Measurements from ENCODE around the gene ZNF212.

Gene ZNF212

DNA sequence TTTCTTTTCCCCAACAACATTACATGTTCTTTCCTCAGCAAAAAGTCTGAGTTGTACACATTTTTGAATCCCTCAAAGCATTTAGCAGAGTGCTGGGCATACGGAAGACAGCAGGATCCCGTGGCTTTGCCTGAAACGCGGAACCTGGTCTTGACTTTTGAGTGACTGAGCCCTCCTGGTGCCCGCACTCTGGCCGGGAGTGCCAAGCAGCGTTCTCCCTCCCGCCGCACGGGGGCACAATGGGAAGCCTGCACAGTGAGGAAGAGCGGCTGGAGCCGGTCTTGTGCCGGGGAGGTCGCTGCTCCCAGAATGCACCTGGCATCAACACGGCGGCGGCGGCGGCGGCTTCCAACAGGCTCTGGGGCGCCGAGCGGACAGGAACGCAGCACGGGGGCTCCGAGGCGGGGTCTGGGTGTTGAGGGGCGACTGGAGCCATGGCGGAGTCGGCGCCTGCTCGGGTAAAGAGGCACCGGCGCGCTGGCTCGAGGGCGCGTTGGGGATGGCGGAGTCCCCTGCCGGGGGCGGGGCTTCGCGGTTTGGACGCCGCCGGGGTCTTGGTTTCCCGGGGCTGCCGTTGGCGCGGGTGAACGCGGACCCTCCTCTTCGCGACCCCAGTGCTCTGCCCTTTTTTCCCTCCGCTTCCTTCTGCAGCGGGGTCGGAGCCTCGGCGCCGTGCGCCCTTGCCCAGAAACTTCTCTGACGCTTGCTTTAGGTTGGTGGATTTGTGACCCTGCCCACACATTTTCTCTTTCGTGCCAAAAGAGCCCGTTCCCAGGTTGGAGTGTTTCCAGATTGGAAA, at the start of gene ZNF212:
ZNF212 (plus strand) TSS at position 307 of the 799 bp plus-strand sequence; CDS start at position 435, 128 bp downstream.
- DNase-seq = peak; percentile 63

GRCh38 chr7:149191851-149192250, 47.6 kb upstream of the ZNF212 start:
- DNase-seq = no peak

DNA sequence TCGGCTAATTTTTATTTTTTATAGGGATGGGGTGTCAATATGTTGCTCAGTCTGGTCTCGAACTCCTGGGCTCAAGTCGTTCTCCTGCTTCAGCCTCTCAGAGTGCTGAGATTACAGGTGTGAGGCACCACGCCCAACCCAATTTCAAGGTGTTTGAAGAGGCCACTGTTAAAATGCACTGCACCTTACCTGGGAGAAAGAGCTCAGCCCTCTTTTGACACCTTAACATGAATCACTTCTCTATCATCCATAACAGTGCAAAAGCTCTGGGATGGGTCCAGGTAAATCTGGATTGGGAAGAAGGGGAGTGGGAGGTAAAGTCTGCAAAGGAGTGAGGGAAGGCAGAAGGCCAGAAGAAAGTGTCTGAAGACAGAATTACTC, 44.7 kb upstream of the ZNF212 start:
- DNase-seq = no peak

DNA sequence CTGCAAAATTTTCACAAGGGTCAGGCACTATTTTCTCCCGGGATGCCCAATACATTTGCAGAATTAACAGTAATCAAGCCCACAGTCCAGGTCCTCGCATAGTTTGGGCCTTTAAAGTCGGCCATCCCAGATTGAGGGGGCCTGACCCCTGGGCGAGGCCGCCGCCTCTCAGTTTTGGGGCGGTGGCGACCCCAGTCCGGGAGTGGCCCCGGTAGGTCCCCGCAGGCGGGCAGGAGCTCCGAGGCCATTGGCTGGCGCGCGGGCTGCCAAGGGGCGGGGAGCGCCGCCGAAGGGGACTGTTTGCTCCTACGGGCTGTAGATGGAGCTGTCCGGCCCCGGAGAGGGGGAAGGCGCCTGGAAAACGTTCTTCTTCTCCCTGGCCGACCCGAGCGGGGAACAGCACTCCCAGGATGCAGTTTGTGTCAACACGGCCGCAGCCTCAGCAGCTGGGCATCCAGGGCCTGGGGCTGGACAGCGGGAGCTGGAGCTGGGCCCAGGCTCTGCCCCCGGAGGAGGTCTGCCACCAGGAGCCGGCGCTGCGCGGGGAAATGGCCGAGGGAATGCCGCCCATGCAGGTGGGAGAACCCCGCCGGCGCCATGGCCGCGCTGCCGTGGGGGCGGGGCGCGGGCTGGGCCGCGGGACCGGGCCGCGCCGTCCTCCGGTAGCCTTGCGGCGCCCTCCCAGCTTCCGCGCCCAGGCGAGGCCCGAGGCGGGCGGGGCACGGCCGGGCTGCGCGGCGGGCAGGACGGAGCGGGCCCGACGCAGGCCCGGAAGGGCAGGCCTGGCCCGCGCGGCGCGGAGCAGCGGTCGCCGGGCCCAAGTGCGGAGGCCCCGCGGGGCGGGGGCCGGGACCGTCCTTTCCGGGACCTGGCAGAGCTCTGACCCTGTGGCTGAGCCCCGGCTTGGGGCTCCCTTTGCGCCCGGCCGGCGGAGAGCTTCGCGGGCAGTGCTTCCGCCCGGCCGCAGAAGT, 44.0 kb upstream of the ZNF212 start, which contains the start of gene ZNF282:
ZNF282 (plus strand) TSS at position 367 of the 971 bp plus-strand sequence; CDS start at position 411, 44 bp downstream.
- DNase-seq = peak; percentile 61

GRCh38 chr7:149196151-149196704, 43.2 kb upstream of the ZNF212 start:
- DNase-seq = no peak

GRCh38 chr7:149196705-149197171, 42.7 kb upstream of the ZNF212 start:
- DNase-seq = no peak

- DNase-seq = no peak
These were observed 41.8 kb upstream of the ZNF212 start for GRCh38 chr7:149197675-149198074.

GRCh38 chr7:149198161-149198816, 41.2 kb upstream of the ZNF212 start:
- no peak for DNase-seq

DNA sequence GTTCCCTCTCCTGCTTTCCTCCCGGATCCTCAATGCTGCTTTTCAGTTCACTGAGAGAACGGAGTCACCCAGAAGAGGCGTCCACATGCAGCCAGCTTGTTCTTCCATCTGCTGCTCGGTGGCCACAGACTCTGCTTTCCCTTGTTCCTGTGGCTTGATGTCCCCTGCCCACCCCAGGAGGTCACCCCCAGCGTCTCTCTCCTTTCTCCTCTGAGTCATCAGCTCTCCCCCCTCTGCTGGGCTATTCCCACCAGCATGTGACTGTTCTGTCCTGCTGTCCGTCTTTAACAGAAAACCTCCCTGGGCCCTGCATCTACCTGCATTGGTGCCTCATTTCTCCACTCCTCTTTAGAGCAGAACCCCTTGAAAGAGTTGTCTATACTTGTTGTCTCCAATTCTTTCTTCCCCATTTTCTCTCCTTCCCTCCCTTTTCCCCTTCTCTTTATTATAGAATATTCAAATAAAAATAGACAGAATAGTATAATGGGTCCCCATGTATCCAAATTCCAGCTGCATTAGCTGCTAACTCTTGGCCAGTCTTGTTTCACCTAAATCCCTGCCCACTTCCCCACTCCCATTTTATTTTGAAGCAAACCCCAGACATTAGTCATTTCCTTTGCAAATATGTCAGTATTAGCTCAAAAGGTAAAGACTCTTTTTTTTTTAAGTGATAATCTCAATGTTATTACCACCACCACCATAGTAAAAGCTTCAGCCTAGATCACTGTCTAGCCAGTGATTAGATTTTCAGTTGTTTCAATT, 40.0 kb upstream of the ZNF212 start:
- DNase-seq = no peak

- no peak for DNase-seq
These were observed 36.6 kb upstream of the ZNF212 start for GRCh38 chr7:149202831-149203231.

DNA sequence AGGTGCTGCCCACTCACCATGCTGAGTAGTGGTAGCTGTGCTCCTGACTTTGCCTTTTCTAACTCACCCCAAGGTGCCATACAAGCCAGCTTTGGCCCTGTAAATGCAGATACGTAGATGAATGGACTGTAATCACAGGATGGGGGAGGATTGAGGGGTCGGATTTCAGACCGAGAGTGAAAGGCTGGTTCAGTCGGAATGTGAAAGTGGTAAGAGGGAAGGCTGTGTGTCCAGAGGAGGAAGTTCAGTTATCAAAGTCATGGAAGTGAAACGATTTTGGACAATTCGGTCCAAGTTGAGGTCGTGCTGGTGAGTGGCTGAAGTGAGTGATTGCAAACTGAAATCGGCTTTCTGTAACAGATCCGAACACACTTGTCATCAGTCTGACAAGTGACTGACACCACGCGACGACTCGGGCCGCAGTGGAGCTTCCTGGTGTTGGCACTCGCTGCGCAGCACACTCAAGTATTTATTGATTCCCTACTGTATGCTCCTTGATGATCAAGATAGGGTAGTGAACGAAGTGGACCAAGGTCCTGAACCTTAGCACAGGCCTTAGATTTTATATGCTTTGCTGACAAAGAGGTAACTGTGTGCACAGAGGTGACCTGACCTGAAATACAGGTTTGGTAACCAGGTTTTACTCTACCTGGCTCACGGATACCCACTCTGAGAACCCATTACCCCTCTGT, 33.6 kb upstream of the ZNF212 start:
- peak; percentile 1 for DNase-seq

DNA sequence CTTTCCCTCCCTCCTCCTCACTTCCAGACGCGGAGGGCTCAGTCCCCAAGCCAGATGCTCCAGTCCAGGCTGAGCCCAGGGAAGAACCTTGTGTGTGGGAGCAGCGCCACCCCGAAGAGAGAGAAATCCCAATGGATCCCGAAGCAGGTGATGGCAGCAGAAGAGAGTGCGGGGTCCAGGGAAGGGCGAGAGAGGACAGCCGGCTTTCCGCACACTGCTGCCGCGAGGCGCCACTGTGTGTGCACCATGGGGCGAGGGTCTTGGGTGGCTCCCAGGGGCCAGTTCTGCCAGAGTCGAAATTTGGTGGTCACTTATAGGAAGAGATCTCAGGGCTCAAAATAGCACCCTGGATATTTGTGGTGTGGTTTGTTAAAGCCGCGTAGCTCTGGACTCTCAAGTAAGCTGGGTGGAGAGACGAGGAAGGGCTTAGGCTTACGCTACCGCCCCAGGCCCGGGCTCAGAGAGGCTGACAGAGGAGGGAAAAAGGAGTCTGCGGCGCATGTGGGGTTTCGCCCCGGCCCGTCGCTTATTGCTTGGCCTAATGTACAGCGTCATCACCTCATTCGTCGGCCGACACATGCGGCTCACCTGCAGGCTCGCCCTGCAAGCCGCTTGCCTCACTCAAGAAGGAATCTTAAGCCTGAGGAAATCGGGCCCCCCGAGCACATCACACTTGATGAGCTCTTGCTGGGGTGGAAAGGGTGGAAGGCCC, 32.0 kb upstream of the ZNF212 start:
- DNase-seq = no peak

- peak; percentile 1 for DNase-seq
These were observed 29.8 kb upstream of the ZNF212 start for GRCh38 chr7:149209518-149210269.

- DNase-seq = no peak
These were observed 28.9 kb upstream of the ZNF212 start for GRCh38 chr7:149210551-149210950.

GRCh38 chr7:149214020-149214720, 25.3 kb upstream of the ZNF212 start:
- DNase-seq = no peak

GRCh38 chr7:149216402-149216801, 23.0 kb upstream of the ZNF212 start:
- no peak for DNase-seq

DNA sequence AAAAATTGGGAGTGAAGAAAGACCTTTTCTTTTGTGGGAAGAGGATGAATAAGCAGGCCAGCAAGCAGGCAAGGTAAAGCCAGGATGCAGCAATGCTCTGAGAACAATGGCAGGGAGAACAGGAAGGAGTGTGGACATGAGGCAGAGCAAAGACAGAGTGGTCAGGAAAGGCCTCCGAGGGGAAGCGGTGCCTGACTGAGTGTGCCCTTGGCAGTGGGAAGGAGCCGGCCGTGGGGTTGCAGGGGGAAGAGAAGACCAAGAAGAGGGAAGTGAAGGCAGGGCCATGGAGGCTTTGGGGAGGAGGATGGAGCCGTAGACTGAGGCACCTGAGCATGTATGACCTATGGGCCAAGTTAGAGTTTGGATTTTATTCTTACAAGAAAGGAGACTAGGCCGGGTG, 21.9 kb upstream of the ZNF212 start:
- no peak for DNase-seq

GRCh38 chr7:149218469-149219420, 20.7 kb upstream of the ZNF212 start:
- no peak for DNase-seq

All from NCI-H510A treated with DMSO at 0.1 percent for 48 hours (cell line).